HG02973 (cell line): Measurements from ENCODE around the gene AKT1.
"Not testable (repeated sequence)": the region's sequence is repeated elsewhere in the genome, so short reads cannot be mapped to it uniquely, and the experiment has no call there.

Experiments
- ATAC-seq: cut with Tn5 transposase; IDR thresholded peaks from one replicate; pipeline ENCODE4 v1.9.1; 2021; ENCODE audit warnings: moderate library complexity; ENCODE audit not compliant: unreplicated experiment

AKT1 gene

DNA sequence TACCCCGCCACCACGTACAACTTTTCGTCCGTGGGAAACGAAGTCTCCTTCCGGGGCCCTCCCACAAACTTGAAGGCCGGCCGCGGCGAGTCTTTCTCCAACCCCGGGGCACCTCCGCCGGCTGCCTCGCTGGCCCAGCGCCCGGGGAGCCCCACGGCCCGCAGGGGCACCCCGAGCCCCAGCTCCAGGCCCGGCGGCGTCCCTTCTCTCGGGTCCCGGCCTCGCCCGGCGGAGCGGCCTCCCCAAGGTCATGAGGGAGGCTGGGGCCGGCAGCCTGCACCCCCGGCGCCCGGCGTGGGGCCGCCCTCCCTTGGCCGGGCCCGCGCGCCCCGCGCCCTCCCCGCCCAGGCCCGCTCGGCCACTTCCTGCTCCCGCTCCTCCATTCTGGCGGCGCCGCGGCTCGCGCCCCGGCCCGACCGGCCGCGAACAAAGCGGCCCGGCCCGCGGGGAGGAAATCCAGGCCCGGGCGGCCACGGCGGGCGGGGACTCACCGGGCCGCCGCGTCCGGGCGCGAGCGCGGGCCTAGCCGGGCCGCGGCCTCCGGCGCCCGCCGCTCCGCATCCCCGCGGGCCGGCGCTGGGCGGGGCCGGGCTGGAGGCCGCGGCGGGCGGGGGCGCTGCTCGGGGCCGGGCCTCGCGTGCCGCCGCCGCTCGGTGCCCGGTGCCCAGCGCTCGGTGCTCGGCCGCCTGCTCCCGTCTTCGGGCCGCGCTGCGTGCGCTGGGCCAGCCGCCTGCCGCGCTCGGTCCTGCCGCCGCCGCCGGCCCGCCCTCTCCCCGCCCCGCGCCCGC is at the start of gene AKT1:
TSS of gene AKT1 (minus strand) at position 756 of the 788 bp plus-strand sequence. CDS start 3,105 bp downstream, outside the sequence.
- no peak for ATAC-seq

DNA sequence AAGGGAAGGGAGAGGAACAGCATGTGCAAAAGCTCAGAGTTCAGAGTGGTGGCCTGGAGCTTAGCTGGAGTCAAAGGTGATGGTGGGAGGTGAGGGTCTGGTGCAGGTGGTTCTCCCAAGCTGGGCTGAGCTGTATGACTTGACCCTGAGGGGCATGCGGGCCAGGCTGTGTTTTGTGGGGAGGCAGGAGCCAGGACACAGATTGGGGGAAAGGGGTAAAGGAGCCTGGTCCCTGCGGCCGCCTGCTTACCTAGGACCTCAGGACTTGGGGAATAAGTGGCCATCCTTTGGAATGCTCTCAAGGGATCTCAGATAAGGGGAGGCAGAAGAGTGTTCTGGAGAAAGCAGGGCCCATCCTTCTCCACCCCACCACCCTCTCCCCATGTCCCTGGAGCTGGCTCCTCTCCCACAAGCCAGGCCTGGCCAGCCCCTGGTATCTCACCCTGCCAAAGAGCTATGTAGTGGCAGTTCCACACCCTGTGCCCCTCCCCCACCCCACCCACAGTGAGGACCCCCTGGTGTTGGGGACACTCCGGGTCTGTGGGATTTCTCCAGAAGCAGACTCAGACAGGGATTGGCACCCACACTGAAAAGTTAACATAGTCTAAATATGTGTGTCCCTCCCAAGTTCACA is 49.6 kb upstream of the AKT1 start:
- no peak for ATAC-seq

DNA sequence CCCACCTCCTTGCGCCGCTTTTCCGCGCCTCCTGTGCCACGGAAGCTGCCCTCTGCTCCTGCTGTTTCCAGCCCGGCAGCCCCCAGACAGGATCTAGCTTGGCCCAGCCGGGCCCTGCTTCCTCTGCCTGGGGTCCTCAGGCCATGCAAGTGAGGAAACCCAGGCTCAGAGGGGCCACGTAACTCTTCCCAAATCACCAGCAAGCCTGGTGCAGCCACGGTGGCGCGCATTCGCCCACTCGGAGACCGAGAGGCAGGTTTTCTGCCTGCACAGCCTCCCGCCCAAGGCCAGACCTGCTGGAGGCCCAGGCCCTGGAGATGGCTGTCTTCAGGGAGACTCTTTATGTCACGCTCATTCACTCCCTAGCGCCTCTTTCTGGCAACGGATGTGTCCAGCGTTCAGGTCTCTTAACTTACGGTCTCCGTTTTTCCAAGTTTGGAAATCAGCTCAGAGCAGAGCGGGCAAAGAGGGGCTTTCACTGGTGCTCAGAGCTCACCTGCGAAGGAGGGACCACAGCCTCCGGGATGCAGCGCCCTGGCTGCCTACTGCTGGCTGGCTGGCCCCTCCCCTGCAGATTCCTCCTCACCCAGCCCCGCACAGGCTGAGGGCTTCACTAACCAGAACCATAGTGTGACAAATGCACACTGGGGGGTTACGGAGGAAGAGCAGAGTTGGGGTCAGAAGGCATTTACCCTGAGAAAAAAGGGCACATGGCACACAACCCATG is 48.9 kb upstream of the AKT1 start:
- ATAC-seq, result no peak

DNA sequence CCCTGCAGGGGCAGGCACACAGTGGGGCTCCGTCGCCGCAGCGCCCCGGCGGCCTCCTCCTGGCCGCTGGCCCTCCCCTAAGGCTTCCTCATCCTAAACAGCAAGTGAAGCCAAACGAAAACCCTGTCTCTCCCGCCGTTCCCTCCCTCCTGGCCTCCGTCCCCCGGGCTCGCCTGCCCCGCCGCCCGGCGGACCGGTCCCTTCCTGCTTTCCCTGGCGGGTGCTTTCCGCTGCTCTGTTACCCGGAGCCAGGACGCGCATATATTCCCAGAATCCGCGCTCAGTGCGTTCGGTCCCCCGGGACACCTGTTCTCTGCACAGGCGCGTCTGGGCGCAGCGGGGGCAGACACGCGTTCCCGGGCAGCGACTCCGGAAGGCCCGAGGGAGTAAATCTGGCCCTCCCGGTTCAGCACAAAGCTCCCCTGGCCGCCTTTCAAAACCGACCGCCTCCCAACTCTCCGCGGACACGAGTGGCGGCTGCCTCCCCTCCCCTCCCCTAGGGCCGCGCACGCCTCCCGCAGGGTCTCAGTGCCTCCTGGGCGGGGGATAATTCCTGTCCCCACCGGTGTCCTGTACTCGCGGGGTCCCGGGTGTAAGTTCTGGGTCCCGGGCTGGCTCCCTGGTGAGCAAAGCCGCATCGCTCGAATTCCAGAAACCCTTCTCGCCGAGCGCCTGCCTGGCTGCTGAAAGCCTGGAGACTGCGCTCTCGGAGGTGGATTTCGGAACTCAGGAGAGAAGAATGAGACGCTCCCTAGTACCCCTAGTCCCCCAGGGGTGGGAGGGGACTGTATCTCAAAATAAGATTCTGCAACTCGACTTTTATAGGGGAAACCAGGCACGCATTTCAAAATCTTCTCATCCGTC is 48.1 kb upstream of the AKT1 start:
- no peak for ATAC-seq

DNA sequence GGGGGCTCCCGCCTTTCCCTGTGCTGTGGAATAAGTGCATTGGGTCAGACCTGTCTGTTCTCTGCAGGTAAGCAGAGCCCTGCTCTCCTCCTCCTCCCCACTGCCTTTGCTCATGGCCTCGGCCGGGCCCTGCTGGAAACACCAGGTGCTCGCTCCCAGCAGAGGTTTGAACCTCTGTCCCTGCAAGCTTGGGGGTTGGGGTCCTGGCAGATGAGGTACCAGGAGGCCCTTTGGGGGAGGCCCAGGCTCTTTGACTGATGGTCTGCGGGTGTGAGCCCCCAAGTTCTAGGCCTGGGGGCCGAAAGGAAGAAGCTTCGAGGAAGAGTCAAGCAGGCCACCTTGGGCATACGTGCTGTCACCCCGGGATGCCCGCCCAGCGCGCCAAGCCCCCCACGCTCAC is 47.5 kb upstream of the AKT1 start:
- ATAC-seq, result no peak

DNA sequence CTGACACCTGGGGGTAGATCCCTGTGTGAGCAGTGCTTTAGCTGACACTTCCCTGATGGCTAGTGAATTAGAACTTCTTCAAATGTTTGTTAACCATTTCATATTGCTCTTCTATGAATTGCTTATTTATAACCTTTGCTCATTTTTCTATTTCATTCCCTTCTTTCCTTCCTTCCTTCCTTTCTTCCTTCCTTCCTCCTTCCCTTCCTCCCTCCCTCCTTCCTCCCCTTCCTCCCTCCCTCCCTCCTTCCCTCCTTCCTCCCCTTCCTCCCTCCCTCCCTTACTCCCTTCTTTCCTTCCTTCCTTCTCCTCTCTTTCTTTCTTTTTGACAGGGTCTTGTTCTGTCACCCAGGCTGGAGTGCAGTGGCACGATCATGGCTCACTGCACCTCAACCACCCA is 46.2 kb upstream of the AKT1 start:
- ATAC-seq, result no peak

DNA sequence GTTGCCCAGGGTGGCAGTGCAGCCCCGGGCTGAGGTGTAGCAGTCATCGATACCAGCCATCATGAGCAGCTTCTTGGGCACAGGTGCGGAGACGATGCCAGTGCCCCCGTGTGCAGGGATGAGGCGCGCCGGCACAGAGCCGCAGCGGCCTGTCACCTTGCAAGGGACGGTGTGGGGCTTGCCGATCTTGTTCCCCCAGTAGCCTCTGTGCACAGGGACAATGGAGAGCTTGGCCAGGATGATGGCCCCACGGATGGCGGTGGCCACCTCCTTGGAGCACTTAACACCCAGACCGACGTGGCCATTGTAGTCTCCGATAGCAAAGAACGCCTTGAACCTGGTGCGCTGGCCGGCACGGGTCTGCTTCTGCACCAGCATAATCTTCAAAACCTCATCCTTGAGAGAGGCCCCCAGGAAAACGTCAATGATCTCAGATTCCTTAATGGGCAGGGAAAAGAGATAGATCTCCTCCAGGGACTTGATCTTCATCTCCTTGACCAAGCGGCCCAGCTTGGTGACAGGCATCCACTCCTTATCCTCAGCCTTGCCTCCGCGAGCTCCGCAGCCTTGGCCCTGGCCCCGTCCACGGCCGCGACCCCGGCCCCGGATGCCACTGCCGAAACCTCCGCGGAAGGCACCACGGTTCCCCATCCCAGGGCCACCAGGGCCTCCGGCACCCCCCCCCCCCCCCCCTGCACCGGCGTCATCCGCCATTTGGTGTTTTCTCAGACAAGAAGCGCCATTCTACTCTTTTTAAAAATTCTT is 40.8 kb upstream of the AKT1 start:
- not testable (repeated sequence) for ATAC-seq

DNA sequence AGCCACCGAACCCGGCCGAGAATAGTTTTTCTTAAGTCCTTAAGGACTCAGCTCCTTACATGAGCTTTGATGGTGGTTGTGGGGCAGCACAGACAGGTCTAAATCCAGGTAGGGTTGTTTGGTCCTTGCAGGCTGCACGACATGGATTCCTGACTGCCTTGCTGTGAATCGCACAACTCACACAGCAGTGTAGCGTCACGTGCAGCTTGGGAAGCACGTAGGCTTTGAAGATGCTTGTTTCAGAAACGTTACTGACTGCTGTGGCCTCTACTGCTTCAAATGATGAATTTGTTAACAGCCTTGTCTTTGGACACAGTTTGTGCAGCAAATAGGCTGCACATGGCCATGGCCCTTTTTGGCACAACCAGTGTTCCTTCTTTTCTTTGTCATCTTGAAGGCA is 35.2 kb upstream of the AKT1 start:
- no peak for ATAC-seq

DNA sequence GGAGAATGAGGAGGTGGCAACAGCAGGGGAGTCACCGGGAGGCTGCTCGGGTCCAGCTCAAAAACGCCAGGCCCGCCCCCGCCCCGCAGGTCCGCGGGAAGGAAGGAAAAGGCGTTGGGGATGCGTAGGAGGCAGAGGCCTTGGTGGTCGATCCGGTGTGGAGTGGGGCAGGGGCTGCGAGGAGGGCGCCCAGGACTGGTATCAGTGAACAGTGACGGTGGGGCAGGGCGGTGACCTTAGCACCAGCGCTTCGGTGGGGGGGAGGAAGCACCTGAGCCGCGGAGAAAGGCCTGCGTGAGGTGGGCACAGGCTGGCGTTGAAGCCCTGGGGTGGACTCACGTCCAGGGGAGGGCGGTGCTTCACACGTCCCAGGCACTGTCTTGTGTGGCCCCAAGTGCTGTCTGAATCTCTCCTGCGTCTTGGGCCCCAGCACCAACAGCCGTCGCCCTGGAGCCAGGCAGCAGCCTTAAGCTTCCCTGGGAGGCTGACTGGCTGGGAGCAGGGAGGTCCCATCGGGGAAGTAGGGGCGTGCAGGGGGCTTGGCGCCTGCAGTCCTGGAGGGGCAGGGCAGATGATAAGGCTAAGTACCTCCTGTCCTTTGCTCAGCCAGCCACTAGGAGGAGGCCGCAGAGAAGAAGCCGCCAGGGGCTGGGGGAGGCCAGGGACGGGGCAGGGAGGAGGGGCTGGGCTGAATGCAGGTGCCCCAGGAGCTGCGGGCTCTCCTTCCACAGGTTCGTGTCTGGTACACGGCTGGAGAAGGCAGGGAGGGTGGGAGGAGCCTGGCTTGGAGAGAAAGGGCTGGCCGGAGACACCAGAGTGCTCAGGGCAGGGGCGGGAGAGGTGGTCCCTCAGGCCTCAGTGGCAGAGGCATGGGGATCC is 31.9 kb upstream of the AKT1 start:
- ATAC-seq, result no peak

DNA sequence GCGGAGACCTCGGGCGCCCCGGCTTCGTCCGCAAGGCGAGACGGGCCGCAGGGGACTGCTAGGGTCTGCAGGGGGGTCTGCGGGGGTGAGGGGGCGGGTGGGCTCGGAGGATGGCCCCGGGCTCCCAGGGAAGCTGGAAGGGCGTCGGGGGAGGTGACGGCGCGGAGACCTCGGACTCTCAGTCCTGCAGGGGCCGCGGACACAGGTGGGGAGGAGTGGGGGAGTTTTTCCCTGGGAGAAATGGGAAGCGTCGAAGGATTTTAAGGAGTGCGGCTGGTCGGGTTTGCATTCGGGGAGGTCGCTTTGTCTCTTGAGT is 31.3 kb upstream of the AKT1 start:
- no peak for ATAC-seq

DNA sequence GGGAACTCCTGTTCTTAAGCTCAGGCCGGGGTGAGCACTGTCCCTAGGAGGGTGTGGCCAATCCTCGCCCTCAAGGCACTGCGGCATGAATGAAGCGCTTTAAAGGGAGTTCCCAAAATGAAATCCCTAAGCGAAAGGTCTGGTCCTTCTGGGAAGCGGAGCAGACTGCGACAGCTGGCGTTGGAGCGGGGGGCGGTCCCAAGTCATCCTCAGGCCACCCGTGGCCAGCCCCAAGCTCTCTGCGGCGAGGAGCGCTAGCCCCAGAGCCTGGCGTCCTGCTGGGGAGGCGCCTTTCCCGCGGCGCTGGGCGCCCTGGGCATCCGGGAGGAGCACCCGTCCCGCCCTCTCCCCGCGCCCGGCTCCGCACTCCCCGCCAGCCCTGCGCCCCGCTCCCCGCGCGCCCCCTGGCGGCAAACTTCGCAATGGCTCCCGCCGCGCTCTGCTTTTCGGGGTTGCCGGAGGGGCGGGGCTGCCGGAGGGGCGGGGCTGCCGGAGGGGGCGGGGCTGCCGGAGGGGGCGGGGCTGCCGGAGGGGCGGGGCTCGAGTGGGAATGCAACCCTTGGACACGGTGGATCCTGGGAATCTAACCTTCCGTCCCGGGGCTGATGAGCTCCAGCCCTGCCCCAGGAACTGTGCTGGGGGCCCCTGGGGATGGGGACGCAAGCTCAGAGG is 30.8 kb upstream of the AKT1 start:
- ATAC-seq, result no peak

DNA sequence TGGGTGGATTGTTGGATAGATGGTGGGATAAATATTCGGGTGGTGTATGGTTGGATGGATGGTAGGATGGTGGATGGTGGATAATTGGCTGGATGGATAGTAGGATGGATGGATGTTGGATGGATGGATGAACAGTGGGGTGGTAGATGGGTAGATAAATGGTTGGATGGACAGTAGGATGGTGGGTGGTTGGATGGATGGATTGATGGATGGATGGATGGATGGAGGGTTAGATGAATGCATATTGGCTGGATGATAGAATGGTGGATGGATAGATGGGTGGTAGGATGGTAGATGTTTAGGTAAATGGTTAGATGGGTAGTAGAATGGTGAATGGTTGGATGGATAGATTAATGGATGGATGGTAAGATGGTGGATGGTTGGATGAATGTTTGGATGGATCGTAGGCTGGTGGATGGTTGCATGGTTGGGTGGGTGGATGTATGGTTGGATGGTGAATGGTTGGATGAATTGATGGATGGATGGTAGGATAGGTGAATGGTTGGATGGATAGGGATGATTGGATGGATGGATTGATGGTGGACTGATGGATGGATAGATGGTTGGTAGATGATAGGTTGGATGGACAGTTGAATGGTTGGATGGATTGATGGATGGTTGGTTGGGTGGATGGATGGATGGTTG is 28.9 kb upstream of the AKT1 start:
- ATAC-seq, result no peak

DNA sequence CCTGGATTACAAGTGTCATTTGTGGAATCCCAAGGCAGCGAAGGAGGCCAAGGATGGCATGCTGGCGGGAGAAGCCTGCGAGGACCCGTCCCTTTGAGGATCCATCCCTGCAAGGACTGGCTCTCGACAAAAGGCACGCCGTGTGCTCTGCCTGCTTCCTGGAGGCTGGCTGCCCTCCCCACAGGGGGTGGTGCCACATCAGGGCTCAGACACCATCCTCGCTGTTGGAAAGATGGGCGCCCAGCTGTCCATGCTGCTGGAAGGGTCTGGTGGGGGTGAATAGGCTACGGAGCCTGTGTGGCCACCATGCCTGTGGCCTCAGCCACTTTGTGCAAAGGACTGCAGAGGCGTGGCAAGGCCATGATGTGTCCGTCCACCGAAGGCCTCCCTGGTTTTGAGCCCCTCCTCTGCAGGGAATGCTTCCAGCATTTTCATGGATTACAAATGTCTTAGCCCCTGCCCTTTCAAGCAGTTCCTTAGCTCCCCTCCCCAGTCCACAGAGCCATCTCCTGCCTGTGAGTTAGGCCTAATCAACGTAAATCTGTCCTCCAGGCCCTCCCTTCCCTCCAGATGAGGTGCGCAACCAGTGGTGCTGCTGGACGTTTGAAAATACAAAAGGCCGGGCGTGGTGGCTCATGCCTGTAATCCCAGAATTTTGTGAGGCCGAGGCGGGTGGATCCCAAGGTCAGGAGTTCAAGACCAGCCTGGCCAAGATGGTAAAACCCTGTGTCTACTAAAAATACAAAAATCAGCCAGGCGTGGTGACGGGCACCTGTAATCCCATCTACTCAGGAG is 27.5 kb upstream of the AKT1 start:
- no peak for ATAC-seq

DNA sequence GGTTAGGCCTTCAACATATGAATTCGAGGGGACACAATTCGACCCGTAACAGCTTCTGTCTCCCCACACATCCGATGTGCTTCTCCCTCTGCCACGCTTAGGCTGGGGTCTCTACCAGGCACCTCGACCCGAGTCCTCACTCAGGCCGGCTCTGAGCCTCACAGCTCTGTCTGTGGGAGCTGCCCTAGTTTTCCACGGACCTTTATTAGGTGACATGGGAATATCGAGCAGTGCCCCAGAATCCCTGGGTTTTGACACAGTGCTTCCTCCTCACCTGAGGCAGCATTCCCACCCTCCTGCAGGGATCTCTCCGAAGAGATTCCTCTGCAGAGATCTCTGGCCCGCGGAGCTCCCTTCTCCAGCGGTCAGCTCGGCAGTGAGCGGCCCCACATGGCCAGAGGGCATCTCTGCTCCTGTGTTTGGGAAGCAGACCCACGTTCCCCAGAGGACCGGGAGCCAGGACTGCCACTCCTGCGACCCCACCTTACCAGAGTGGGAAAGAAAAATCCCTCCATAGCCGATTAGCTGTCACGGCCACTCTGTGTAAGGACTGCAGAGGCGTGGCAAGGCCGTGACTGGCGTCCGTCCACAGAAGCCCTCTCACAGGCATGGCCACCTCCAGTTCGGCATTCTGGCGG is 26.5 kb upstream of the AKT1 start:
- no peak for ATAC-seq

DNA sequence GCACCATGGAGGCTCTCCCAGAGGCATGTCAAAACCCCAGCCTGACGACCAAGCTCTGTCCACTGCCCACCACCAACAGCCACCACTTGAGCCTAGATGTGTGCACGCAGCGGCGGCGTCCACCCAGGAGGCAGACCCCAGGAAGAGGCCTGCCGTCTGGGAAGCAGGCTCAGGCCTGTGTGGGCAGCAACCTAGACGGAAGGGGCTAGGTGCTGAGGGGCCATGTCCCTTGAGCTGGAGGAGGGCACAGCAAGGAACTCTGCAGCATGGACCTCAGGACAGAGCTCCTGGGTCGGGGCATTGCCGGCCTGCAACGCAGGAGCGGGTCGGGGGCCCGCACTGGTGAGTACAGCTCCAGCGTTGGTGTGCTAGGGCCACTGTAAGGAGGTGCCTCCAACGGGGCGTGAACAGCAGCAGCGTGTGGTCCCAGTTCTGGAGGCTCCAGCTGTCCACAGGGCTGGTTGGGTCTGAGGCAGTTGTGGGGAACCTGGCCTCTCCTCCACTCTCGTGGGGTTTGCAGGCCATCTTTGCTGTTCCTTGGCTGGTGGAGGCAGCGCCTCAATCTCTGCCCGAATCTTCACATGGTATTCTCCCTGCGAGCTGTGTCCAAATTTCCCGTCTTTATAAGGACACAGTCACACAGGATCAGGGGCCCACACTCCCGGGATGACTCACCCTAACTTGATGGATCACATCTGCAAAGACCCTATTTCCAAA is 25.8 kb upstream of the AKT1 start:
- ATAC-seq, result no peak

DNA sequence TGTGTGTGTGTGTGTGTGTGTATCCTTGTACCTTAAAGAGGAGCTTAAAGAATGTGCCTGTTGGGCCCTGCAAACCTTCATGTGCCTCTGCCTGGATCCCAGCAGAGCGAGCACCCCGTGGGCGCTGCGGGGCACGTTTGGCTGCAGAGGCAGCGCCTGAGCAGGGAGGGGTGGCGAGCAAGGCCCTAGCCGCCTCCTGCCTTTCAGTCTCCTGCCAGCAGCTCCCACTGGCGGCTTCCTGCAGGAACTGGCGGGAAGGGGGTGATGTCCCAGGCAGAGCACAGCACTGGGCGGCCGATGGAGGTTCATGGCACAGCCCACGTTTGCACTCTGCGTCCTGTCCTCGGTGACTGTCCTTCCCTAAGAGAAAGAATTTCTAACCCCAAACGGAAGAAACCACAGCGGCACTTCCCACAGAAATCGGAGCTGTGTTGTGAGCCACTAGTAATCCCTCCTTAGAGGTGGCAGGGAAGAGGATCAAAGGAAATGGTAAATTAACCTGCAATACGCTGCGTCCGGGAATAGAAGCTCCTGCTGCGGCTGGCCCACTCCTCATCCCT is 25.2 kb upstream of the AKT1 start:
- ATAC-seq, result no peak
